ENCODE data around the gene FAM114A2.
A peak's percentile ranks its signal among the peaks of the same experiment; 100 is the strongest.
"Not testable (repeated sequence)": the region's sequence is repeated elsewhere in the genome, so short reads cannot be mapped to it uniquely, and the experiment has no call there.

Gene FAM114A2

DNA sequence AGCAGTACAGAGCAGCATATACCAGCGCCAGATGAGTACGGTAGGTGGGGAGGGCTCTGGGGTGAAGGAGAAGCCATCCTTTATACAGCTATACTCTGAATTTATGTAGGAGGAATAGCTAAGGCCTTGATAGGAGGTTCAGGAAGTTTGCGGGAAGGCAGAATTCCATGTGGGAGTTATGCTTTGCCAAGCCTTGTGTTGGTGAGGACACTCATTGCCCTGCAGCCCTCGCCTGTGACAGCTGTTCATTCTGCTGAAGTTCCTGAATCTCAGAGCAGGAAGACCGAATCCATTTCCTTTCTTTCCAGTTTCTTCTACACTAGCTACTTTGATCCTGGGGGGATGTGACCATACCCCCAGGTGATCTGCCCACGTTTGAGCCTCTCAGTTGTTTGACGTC lies 7.8 kb upstream of the FAM114A2 start:
- DNase-seq = no peak

DNA sequence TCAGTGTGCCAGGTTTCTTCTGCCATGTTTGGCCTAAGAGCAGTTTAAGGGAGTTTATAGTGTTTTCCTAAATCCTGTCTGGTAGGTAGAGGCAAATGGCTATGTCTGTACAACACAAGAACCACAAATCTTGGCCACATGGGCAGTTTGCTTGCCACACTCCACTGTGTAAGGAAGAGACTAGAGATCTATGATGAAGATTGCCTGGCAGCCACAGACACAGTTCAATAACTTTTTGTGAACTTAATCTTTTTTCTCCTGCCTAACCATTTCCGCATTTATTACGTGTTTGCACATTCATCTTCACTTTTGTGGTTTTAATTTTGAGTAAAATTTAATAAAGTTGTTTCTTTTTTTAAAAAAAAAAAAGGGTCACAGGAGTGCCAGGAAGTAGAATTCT lies 5.9 kb upstream of the FAM114A2 start:
- no peak for DNase-seq

DNA sequence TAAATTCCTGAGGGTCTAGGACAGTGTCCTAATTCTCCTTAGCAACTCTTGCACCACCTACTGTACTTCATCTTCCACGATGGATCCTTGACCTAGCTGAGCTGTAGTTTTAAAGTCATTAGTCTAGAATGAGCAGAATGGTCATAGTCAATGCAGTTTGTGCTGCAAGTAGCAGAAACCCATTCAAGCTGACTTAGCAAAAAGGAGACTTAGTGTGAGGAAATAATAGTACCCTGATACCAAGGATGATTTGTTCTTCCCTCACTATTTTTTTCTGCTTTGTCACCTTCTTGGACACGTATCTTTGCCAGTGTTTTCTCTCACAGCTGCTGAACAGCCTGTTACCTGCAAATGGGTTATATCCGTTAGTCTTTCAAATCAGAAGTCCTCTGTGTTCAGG lies 5.4 kb upstream of the FAM114A2 start:
- no peak for DNase-seq

DNA sequence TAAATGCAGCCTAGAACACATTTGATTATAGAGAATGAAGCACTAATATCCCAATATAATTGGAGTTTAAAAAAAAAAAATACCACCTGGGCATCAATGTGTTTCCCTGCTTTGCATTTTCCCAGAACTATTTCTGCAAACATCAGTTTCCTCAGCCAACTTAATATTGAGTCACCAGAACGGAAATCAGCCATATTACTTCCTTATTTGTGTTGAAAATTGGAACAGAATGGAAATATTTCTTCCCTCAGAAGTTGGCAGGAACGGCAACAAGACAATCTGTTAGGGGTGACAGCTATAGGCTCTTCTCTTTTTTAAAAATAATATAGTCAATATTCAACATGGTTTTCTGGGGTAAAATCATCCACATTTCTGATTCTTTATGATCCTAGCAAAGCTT lies 4.1 kb upstream of the FAM114A2 start:
- DNase-seq = peak; percentile 58

DNA sequence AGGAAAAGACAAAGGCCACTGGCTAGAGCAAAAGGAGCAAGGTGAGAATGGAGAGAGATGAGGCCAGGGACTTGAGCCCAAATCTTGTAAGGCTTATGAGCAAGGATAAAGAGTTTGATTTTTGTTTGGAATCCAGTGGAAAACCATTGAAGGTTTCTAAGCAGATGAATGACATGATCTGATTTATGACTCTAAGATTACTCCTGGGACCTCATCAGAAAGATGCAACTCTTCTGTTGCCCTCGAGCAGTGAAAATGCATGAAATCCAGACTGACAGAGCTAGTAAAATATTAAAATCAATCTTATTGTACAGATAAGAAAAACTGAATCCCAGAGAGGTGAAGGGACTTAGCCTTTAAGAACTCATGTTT lies 734 bp upstream of the FAM114A2 start:
- no peak for DNase-seq

DNA sequence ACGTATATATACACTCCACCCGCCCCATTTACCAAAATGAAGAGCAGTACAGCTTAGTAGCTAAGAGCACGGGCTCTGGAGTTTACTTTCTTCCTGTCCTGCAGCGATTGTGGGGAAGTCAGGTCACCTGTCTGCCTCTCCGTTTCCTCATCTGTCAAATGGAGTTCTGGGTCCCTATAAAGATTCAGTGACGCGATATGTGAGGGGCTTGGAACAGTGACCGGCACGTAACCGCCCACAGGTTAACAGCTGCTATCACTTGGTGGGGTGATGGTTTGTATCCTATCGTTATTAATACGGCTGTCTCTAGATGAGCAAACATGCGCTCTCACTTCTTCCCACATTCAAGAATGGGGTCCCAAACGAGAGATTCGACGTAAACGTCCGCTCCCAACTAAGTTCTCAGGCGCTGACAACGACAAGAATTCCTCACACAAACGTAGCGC lies 426 bp downstream of the FAM114A2 start:
- peak; percentile 41 for DNase-seq

DNA sequence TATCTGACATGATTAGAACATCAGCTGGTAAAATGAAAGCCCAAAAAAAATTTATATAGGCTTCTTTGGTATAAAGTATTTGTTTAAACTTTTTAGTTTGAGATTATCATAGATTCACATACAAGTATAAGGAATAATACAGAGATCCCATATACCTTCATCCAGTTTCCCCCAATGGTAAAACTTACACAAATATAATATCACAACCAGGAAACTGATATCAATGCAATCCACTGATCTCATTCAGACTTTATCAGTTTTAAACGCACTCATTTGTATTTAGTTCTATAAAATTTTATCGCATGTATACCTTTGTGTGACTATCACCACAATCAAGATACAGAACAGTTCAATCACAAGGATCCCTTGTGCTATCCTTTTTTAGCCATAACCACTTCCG lies 3.8 kb downstream of the FAM114A2 start:
- DNase-seq = no peak

DNA sequence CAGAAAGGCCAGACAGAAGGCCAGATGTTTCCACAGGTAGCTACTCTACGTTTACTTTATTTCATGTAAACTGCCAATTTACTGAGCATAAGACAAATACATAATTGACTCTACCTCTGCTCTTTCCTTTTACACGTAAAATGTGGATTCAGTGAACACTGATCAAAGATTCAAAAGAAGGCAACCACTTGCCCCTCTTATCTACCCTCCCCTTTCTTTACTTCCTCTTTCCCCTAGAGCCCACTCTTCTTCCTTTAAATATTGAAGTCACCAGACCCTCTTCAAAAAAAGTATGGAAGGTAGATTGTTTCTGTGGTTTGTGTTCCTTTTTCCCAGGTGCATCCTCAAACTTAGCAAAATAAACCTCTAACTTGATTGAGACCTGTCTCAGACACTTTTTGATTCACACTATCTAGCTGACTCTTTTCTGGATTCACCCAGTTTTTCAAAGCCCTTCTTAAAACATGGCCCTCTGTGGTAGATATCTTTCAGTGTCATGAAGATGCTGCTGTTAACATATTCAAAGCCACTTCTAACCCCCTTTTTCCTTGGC lies 6.7 kb downstream of the FAM114A2 start:
- DNase-seq = no peak

DNA sequence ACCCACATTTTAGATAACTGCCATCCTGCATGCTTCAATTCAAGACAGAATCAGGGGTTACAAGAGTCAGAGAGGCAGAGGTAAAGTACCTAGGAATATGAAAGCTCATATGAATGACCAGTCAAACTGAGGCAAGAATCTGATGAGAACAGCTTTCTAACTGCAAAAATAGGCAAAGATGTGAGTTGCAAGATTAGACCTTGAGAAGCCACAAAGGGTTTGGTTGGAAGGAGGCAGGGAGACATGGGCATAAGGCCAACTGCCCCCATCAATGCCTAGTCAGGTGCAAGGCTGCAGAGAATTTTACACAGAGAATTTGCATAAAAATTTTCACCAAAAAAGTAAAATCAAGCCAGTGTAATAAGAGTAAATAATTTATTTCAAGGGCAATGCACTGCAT lies 12.8 kb downstream of the FAM114A2 start:
- no peak for DNase-seq

DNA sequence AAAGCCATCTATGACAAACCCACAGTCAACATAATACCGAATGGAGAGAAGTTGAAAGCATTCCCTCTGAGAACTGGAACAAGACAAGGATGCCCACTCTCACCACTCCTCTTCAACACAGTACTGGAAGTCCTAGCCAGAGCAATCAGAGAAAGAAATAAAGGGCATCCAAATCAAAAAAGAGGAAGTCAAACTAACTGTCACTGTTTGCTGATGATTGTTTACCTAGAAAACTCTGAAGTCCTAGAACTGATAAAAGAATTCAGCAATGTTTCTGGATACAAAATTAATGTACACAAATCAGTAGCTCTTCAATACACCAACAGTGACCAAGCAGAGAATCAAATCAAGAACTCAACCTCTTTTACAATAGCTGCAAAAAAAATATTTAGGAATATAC lies 19.8 kb downstream of the FAM114A2 start:
- DNase-seq = not testable (repeated sequence)

DNA sequence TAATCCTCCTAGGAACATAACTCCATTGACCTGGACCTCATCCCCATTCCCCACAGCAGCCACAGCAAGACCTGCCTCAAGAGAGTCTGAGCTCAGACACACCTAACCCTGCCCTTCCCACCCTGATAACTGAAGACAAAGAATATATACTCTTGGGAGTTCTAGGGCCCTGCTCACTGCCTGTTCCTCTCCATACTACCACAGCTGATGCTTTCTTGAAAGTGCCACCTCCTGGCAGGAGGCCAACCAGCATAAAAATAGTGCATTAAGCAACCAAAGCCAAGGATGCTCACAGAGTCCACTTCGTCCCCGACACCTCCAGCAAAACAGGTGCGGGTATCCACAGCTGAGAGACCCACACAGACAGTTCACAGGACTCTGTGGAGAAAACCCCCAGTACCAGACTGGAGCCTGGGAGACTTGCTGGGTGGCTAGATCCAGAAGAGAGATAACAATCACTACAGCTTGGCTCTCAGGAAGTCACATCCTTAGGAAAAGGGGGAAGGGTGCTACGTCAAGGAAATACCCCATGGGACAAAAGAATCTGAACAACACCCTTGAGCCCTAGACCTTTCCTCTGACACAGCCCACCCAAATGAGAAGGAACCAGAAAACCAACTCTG lies 23.5 kb downstream of the FAM114A2 start:
- no peak for DNase-seq

DNA sequence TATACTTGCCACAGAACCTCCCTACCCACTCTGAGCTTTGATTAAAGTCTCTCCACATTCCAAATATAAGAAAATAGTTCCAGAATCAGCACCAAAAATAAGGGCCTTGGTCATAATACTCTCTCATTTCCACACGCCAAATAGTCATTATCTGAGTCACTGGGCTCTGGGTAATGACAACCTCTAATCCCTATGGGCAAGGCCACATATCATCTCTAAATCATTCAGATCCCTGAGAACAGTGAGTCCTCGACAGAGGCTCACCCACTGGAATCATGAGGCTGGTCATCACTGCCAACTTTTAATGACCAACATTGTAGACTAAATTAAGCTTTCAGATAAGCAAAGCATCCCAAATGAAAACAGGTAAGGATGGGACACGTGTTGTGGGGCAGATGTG lies 28.1 kb downstream of the FAM114A2 start:
- no peak for DNase-seq

DNA sequence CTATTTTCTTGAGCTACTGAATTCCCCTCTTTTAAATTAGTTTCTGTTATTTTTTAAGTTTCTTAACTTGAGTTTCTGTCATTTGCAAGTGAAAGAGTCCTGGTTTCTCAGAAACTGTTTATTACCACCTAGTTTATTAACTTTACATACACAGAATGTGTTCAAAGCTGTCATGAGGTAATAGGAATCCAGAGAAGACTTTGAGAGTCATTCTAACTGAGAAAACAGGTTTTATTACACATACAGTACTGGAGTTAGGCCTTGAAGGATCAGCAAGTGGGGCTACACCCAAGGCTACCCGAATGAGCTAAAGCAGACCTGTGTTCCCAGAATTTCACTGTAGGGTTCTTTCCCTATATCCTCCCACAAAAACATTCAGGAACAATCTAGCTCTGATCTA lies 33.1 kb downstream of the FAM114A2 start:
- no peak for DNase-seq

DNA sequence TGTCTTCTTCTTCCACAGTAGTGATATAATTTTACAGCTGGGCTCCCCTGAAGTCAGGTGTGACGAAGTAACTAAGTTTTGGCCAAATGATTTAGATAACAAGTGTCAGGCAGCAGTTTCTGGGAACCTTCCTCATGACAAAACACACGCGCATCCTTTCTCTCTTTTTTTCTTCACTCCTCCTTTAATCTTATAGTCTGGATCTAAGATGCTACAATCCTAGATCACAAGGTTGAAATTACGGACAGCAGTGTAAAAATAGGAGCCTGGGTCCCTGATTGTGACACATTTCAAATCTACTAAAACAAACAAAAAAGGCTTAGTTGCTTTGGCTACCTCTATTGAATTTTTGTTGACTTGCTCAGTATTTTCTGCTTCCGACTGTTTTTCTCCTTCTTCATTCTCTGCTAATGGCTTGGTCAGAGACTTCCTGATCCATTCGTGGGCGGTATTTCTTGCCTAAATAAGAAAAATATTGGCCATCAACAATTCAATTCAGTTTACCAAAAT lies 36.1 kb downstream of the FAM114A2 start:
- no peak for DNase-seq

DNA sequence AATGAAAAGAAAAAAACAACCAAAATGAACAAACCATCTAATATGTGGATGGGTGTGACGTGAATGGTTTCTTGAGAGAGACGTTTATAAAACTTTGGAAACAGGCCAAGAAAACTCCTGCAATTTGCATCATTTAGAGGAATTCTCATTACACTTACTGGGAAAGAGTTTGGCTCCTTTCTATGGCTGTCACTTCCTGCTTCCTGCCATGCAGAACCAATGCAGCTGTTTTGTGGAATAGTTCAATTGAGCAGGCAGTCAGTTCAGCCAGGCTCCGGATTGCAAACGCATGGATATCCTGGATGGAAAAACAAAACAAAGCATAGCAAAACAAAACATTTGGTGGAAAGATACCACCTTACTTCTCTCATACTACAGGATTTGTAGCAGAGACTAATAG lies 36.6 kb downstream of the FAM114A2 start:
- no peak for DNase-seq

DNA sequence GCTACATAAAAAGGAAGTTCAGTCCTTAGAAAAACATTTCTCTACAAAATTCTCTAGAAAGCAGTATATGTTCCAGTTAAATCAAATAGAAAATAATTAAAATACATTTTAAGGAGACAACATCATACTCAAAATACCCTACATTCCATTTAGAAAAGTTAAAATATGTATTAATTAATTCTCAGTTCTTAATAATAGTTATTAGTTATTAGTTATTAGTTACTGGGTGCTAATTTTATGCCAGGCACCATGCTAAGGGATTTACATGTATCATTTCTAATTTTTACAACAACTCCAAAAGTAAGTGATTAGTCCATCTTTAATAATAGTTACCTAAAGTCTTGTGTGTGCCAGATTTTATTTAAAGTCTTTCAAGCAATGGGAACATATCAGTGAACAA lies 38.0 kb downstream of the FAM114A2 start:
- no peak for DNase-seq

DNA sequence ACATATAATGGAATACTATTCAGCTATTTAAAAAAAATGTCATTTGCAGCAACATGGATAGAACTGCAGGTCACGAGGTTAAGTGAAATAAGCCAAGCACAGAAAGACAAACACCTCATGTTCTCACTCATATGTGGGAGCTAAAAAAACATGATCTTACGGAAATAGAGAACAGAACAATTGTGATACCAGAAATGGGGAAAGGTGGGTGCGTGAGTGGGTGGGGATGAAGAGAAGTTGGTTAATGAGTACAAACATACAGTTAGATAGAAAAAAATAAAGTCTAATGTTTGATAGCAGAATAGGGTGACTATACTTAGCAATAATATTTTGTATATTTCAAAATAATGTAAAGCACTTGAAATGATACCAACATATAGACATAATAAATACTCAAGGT lies 38.7 kb downstream of the FAM114A2 start:
- no peak for DNase-seq

DNA sequence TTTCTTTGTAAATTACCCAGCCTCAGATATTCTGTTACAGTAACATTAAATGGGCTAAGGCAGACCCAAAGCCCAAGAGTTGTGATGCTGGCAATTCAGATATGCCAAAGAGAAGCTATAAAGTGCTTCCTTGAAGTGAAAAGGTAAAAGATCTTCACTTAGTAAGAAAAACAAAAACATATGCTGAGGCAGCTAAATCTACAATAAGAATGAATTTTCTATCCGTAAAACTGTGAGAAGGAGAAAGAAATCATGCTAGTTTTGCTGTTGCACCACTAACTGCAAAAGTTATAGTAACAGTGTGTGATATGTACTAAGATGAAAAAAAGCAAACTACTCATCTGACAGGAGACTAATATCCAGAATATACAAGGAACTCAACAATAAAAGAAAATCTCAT lies 39.9 kb downstream of the FAM114A2 start:
- DNase-seq = no peak

DNA sequence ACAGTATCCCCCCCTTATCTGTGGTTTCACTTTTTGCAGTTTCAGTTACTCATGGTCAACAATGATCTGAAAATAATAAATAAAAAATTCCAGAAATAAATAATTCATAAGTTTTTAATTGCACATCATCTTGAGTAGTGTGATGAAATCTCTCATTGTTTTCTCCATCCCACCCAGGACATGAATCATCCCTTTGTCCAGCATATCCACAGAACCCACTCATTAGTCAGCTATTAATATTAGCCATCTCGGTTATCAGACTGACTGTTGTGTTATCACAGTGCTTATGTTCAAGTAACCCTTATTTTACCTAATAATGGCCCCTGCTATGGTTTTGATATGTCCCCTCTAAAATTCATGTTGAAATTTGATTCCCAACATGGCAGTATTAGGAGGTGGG lies 40.7 kb downstream of the FAM114A2 start:
- DNase-seq = no peak

DNA sequence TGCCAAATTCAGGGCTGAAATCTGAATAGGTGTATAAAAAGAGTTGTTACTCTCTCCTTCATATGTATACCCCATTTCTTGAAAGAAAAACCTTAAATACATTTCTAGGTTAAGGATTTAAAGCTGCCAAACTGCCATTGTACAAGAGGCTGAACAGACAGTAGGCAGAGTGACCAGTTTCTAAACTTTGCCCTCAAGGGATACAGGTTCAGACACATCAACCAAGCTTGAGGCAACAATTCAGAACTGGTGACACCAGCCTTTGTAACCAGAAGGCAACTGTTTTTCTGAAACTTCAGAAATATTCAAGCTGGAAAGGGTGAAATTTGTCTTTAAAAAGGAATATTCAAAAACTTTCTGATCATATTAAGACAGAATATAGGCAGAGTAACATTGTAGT lies 47.5 kb downstream of the FAM114A2 start:
- no peak for DNase-seq

DNA sequence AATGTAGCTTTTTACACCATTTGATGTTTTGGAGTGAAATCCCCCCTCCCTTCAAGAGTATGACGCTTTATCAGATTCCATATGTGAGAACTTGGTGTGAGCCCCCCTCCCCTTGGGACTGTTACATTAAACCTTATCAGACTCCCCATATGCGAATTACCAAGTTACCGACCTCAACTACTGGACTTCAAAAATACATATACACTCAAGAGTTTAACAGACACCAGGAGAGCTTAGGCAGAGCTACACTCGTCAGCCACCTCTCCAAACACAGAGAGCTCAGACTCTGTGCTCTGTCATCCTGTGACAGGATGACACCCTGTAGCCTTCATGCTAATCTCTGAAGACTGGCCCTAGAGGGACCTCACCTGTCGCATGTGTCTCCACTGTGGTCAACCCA lies 50.2 kb downstream of the FAM114A2 start:
- DNase-seq = no peak

DNA sequence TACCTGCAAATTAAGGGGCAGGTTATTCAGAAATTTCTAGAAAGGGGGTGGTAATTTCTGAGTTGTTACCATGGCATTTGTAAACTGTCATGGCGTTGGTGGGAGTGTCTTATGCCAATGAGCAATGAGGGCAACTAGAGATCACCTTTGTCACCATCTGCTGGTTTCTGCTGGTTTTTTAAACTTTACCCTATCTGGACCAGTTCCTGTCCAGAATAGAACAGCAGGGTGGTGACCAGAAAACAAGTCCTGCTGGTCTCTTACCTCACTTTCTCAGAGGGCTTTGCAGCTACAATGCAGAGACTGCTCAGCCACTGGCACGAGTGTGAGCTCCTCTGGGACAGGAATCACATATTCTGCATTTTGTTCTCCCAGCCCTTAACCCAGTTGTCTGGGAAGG lies 51.4 kb downstream of the FAM114A2 start:
- no peak for DNase-seq

DNA sequence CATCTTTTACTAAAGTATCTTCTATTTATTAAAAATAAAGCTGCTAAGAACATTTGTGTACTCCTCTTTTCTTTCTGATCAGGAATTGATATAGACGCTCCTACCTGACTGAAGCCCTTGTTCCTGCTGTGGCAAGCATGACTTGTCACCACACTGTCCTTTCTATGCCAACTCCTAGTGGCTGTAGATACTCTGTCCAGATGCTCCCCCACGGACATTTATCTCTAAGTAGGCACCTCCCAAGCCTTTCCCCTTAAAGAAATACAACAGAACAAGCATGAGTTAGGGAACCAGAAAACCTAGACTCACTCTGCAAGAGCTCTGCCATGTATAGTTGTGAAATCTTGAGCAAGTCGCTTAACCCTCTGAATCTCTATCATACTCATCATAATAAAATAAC lies 53.2 kb downstream of the FAM114A2 start:
- DNase-seq = no peak

DNA sequence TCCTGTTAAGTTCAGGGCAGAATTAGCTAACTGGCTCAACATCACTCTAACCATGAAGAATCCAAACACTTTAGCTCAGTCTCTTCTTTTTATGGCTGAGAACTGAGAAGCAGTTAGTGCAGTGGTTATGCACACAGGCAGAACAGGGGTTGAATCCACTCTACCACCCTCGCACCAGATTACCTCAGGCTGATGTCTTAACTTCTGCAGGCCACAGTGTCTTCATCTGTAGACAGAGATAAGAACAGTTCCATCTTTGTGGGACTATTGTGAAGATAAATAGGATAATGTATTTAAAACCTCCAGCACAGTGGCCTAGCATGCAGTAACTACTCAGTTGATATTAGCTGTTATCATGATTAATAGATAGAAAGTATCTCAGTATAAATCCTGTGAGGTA lies 54.8 kb downstream of the FAM114A2 start:
- DNase-seq = no peak

DNA sequence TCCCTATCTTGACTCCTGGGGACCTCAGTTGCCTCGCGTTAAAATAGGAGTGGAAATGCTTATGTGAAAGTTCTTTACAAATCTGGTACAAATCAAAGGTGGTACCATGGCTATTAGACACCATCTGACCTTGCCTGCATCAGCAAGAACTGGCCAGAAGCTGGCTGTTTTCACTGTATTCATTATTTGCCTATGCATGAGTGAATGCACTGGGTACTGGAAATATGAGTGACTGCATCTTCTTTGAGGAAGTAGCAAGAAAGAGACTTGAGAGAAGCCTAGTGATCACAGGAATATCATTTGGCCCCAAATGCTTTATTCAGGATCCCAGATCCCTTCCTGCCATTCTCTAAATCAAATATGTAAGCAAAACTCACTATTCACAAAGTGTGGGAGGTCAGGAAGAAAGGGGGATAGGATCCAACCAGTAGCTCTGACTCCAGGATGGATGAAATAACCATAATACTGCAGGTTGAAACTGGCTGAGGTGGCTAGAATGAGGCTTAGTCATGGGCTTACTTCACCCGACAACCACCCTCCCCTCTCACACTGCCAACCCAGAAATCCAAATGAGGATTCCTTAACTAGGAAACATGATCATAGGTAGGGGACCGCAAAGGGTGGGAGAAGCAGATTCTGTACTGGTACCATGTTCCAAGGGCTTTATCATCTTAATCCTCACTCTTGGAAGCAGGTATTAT lies 56.7 kb downstream of the FAM114A2 start:
- no peak for DNase-seq
